Epithelial cell of esophagus (primary cell): ENCODE measurements around the gene HNF1B.

Experiments
- DNase-seq: peaks from one replicate; pipeline ENCODE4 v3.0.0; 2010; ENCODE audit warnings: low read depth
- H3K4me3 ChIP-seq: 2 replicates; pipeline ENCODE4 v1.5.1; 2011; ENCODE audit warnings: mild to moderate bottlenecking, low read length, control low read depth
- TF ChIP-seq, protein P1 (sequence below): IDR thresholded peaks from 2 replicates; pipeline ENCODE4 v1.5.1; 2011; ENCODE audit warnings: low read depth, mild to moderate bottlenecking, low read length, control low read depth, inconsistent platforms; ENCODE audit not compliant: insufficient read depth; ENCODE audit errors: missing control alignments

HNF1B gene

GRCh38 chr17:37725601-37726146, 19.2 kb downstream of the HNF1B start:
- TF ChIP-seq, protein P1, sequence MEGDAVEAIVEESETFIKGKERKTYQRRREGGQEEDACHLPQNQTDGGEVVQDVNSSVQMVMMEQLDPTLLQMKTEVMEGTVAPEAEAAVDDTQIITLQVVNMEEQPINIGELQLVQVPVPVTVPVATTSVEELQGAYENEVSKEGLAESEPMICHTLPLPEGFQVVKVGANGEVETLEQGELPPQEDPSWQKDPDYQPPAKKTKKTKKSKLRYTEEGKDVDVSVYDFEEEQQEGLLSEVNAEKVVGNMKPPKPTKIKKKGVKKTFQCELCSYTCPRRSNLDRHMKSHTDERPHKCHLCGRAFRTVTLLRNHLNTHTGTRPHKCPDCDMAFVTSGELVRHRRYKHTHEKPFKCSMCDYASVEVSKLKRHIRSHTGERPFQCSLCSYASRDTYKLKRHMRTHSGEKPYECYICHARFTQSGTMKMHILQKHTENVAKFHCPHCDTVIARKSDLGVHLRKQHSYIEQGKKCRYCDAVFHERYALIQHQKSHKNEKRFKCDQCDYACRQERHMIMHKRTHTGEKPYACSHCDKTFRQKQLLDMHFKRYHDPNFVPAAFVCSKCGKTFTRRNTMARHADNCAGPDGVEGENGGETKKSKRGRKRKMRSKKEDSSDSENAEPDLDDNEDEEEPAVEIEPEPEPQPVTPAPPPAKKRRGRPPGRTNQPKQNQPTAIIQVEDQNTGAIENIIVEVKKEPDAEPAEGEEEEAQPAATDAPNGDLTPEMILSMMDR, result no peak
- DNase-seq, result no peak
- no peak overlapping the region for H3K4me3 ChIP-seq

DNA sequence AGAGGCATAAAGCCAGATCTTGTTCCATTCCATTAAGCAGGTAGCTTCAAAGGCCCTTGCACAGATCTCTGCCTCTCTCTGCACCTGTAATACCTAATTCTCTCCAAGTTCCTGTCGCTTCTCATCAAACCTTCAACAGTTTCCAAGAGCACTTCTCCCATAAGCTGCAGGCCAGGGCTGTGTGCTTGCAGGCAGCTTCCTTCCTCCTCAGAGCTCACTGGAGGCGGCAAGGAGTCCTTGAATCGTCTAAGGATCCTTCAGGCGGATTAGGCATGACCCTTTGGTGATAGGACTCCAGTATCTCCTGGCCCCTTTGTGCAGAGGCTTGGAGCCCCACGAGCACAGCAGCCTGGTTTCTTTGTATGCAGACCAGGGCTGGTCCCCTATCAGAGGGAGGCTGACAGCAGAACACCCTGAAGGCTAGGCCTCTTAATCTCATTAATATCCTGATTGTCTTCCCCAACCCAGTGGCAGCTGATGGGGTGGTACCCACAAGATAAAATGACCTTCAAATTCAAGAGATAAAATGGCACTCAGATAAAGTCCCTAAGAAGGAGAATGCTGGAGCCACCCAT, 19.8 kb downstream of the HNF1B start:
- DNase-seq, result no peak
- TF ChIP-seq, protein P1, result no peak
- no peak overlapping the region for H3K4me3 ChIP-seq

DNA sequence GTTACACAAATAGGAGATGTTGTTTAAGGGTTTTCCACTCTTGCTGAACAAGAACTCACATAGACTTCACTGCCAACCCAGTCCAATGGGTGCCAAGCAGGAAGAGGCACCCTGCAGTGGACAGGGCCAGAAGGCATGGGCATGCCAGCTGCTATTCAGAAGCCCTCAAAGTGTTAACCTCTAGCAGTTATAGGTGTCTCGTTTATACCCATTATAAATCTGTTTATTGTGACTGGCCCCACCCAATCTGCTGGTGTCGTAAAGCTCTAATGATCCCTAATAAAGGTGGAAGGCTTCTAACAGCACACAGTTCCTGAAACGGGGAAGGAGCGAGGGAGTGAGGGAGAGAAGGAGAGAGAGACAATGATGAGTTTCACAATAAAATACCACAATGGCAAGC, 23.9 kb downstream of the HNF1B start:
- DNase-seq, result no peak
- TF ChIP-seq, protein P1, result no peak
- no peak overlapping the region for H3K4me3 ChIP-seq

- TF ChIP-seq, protein P1, result no peak
- H3K4me3 ChIP-seq, result no peak overlapping the region
- no peak for DNase-seq
These were observed 25.0 kb downstream of the HNF1B start for GRCh38 chr17:37719866-37720265.

DNA sequence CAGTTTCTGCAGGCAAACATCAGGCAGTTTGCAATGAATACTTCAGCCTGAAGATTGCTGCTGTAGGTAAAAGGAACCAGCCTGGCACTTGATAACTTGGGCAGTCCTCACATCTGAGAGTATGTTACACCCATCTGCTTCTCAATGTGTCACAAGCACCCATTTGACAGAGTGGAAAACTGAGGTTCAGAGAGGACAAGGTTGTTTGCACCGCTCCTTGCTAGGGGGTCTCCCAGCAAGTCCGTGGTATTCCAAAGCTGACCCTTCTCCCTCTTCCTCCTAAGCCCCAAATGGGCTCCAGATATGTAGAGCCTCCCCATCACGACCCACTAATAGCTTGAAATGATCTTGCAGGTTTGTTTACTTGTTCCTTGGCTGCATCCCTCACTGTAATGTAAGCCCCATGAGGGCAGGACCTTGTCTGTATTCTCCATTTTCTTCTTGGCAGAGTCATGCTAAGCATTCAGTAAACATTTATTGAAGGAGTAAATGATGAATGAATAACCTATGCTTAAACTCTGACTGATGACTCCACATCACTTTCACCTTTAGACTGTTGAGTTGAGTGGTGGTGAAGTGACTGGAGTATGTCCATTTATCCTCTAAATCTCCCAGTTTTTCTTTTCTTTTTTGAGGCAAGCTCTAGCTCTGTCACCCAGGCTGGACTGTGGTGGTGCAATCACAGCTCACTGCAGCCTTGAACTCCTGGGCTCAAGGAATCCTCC, 26.4 kb downstream of the HNF1B start:
- TF ChIP-seq, protein P1, result no peak
- no peak for DNase-seq
- no peak overlapping the region for H3K4me3 ChIP-seq

DNA sequence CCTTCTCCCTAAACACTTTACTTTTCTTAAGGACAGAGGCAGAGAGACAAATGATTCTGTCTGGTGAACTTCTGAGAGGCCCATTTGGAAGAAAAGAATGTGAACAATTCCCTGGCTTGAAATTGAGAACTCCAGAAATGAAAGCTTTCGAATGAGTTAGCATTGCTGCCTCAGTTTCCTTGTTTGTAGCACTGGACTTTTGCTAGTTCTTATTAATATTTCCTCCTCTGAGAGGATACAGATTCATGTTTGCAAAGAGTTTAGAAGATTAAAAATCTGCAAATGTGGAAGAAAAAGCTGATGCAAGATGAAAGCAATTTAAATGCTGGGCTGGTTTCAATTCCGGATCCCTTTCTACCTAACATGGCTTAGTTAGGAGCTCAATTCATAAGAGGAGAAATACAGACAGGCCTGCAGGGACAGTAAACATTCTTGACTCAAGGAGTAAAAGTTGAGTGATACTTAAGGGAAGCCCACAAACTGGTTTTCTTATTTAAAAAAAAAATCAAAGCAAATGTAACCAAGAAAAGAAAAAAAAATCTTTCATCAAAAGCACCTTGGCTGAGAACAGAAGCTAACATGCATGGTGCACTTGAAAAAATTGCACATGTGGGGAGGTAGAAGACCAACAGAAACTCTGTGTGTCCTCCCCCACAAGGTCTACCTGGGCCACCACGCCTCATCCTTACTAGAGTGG, 27.1 kb downstream of the HNF1B start:
- no peak overlapping the region for H3K4me3 ChIP-seq
- DNase-seq, result no peak
- TF ChIP-seq, protein P1, result no peak
